Thoracic aorta (tissue), 2 donors: ENCODE results near the gene MIB1. TPM values are rescaled to one million over a fixed set of nuclear protein-coding genes. Genes with fewer than 3 reads are reported as not detected.
A peak's percentile ranks its signal among the peaks of the same experiment; 100 is the strongest.

Experiments used
- ATAC-seq: fragments of 150-250 bp; one replicate; pipeline ENCODE4 v1.8.0; 2017; ENCODE audit warnings: low read depth; ENCODE audit not compliant: insufficient number of reproducible peaks, low FRiP score
- DNase-seq: peaks from one replicate; pipeline ENCODE4 v3.0.0-alpha.2; 2020; ENCODE audit warnings: low spot score
- H3K27ac ChIP-seq, 2 donors: fragments of 200-600 bp; sonication (generic); 1 replicate in 1 of 2; 2 replicates in 1 of 2; pipeline ENCODE4 v1.5.1; 2016; ENCODE audit warnings: mild to moderate bottlenecking in 2 of 2, moderate library complexity in 2 of 2
- H3K27me3 ChIP-seq: fragments of 200-600 bp; sonication (generic); replicated peaks from 2 replicates; pipeline ENCODE4 v1.6.0; 2016; ENCODE audit warnings: mild to moderate bottlenecking; ENCODE audit not compliant: insufficient read depth
- H3K36me3 ChIP-seq: fragments of 200-600 bp; sonication (generic); one replicate; pipeline ENCODE4 v1.5.1; 2016
- H3K4me1 ChIP-seq, 2 donors: fragments of 200-600 bp; sonication (generic); 1 replicate in 1 of 2; 2 replicates in 1 of 2; pipeline versions ENCODE4 v1.5.1 to v1.6.0; 2016; ENCODE audit warnings: low read depth in 2 of 2, mild to moderate bottlenecking in 1 of 2; ENCODE audit not compliant: control insufficient read depth in 1 of 2
- H3K4me3 ChIP-seq: fragments of 200-600 bp; sonication (generic); 2 replicates; pipeline ENCODE4 v1.5.1; 2016; ENCODE audit warnings: mild to moderate bottlenecking
- H3K9me3 ChIP-seq: fragments of 200-600 bp; sonication (generic); 2 replicates; pipeline ENCODE4 v1.5.1; 2016
- CTCF ChIP-seq: fragments of 200-600 bp; sonication (generic); IDR thresholded peaks from one replicate; pipeline ENCODE4 v1.5.1; 2019; ENCODE audit warnings: antibody characterized with exemption
- total RNA-seq, 2 donors: library from RNA; depleted of rRNA; stranded (reverse); fragments of >200 nt; gene quantifications; one replicate each; pipeline versions ENCODE4 v1.1.0 to v1.2.3, GENCODE V29; 2016

The MIB1 gene
- total RNA-seq, 2 donors from 2014 or later, result 37.9 to 53.6 TPM

- Histone ChIP-seq H3K9me3 (no peaks in the 10 kb centered on the region), H3K4me3 (no peak overlapping the region), H3K4me1 (no peaks in the 10 kb centered on the region), H3K27me3 (no peaks in the 10 kb centered on the region), H3K36me3 (no peaks in the 10 kb centered on the region), H3K27ac (no peak overlapping the region)
- ATAC-seq (no peak), DNase-seq (no peak)
- no peak for TF ChIP-seq CTCF
These were observed 74.5 kb downstream of the MIB1 start for GRCh38 chr18:21815101-21815500.

- Histone ChIP-seq H3K36me3 (no peaks in the 10 kb centered on the region), H3K4me1 (peaks cover 0 to 2% of the 10 kb centered on the region in 2 donors), H3K9me3 (no peaks in the 10 kb centered on the region), H3K4me3 (no peak overlapping the region), H3K27me3 (no peaks in the 10 kb centered on the region), H3K27ac (no peak overlapping the region)
- ATAC-seq, result no peak
- DNase-seq, result no peak
- TF ChIP-seq CTCF, result peak; percentile 68
These were observed 79.6 kb downstream of the MIB1 start for GRCh38 chr18:21820033-21820810.

GRCh38 chr18:21820811-21821143, 80.2 kb downstream of the MIB1 start:
- Histone ChIP-seq H3K36me3 (no peaks in the 10 kb centered on the region), H3K4me3 (no peak overlapping the region), H3K27ac (no peak overlapping the region), H3K27me3 (no peaks in the 10 kb centered on the region), H3K9me3 (no peaks in the 10 kb centered on the region), H3K4me1 (peaks cover 2 to 8% of the 10 kb centered on the region in 2 donors)
- DNase-seq (no peak), ATAC-seq (no peak)
- TF ChIP-seq CTCF, result no peak

GRCh38 chr18:21823848-21824247, 83.3 kb downstream of the MIB1 start:
- TF ChIP-seq CTCF, result no peak
- Histone ChIP-seq H3K36me3 (no peaks in the 10 kb centered on the region), H3K4me3 (no peak overlapping the region), H3K27ac (no peak overlapping the region), H3K9me3 (no peaks in the 10 kb centered on the region), H3K27me3 (no peaks in the 10 kb centered on the region), H3K4me1 (peaks cover 9 to 34% of the 10 kb centered on the region in 2 donors)
- ATAC-seq (no peak), DNase-seq (no peak)

- ATAC-seq, result peak; percentile 76
These were observed 85.6 kb downstream of the MIB1 start for GRCh38 chr18:21826196-21826595.

More at GRCh38 chr18:21826196-21826595, 85.6 kb downstream of the MIB1 start:
- Histone ChIP-seq H3K9me3 (no peaks in the 10 kb centered on the region), H3K27me3 (no peaks in the 10 kb centered on the region), H3K27ac (peak overlapping the region; percentile 2 to 53), H3K36me3 (no peaks in the 10 kb centered on the region), H3K4me1 (peaks cover 9 to 46% of the 10 kb centered on the region in 2 donors), H3K4me3 (peak overlapping the region; percentile 28)
- no peak for TF ChIP-seq CTCF
- DNase-seq, result no peak
